Esophagus (tissue), 2 donors: ENCODE results near the gene CETP. TPM values are rescaled to one million over a fixed set of nuclear protein-coding genes. Genes with fewer than 3 reads are reported as not detected.

Experiments used
- H3K27ac ChIP-seq, 2 donors: one replicate each; pipeline ENCODE4 v1.5.1; 2013; ENCODE audit warnings: low read depth in 2 of 2, mild to moderate bottlenecking in 2 of 2, inconsistent platforms in 1 of 2, low read length in 1 of 2, moderate library complexity in 1 of 2
- H3K27me3 ChIP-seq, 2 donors: one replicate each; pipeline ENCODE4 v1.6.1; 2013; ENCODE audit warnings: low read length in 2 of 2, control low read depth in 1 of 2, mild to moderate bottlenecking in 1 of 2; ENCODE audit not compliant: insufficient read depth in 2 of 2, control insufficient read depth in 1 of 2
- H3K36me3 ChIP-seq, 2 donors: one replicate each; pipeline ENCODE4 v1.6.1; 2013; ENCODE audit warnings: low read length in 1 of 2; ENCODE audit not compliant: control insufficient read depth in 2 of 2, insufficient read depth in 2 of 2
- H3K4me1 ChIP-seq, 2 donors: one replicate each; pipeline ENCODE4 v1.6.1; 2013; ENCODE audit warnings: low read length in 1 of 2; ENCODE audit not compliant: control insufficient read depth in 2 of 2, insufficient read depth in 2 of 2
- H3K4me3 ChIP-seq, 2 donors: one replicate each; pipeline ENCODE4 v1.5.1; 2013; ENCODE audit warnings: low read length in 2 of 2, mild to moderate bottlenecking in 2 of 2, low read depth in 1 of 2, moderate library complexity in 1 of 2
- H3K9me3 ChIP-seq, 2 donors: one replicate each; pipeline ENCODE4 v1.6.1; 2013; ENCODE audit warnings: mild to moderate bottlenecking in 2 of 2, low read depth in 1 of 2, low read length in 1 of 2, moderate library complexity in 1 of 2; ENCODE audit not compliant: control insufficient read depth in 2 of 2, insufficient read depth in 1 of 2
- WGBS, 2 donors: extraction: QIAGEN DNeasy Blood & Tissue Kit; methylation state at CpG; one replicate each; pipeline ENCODE4 v1.1.7; 2013; 5-methylcytosine and 5-hydroxymethylcytosine counted together
- polyA plus RNA-seq, 2 donors: library from polyadenylated mRNA; stranded (reverse); fragments of 200-250 nt; gene quantifications; one replicate each; pipeline ENCODE4 v1.2.3, GENCODE V29; 2013
- donor health status: healthy with polysubstance abuse.
- donor health status: Bipolar disorder and iron deficiency.

CETP gene
- polyA plus RNA-seq, 2 donors, result 0.06 TPM; not detected in 1

- Histone ChIP-seq H3K36me3 (peaks cover 6 to 14% of the 10 kb centered on the region in 2 donors), H3K9me3 (no peaks in the 10 kb centered on the region), H3K27ac (no peak overlapping the region), H3K4me3 (no peak overlapping the region), H3K4me1 (no peaks in the 10 kb centered on the region), H3K27me3 (no peaks in the 10 kb centered on the region)
- 91 to 93% methylated on average over 5 of the region's 5 CpGs for WGBS, 2 donors
Measured at GRCh38 chr16:57032931-57033330, 71.2 kb downstream of the CETP start.

Other genes starting within 250 kb of the CETP start
- 10 to 100 TPM; 36.0 to 38.0 TPM for gene NUP93, start 231.8 kb upstream of the CETP start, polyA plus RNA-seq
- under 1 TPM; 0.04 to 0.06 TPM for gene SLC12A3, start 96.7 kb upstream of the CETP start, polyA plus RNA-seq
- 10 to 100 TPM; 25.6 to 45.4 TPM for gene HERPUD1, start 29.8 kb upstream of the CETP start, polyA plus RNA-seq
- 10 to 100 TPM; 11.3 to 21.7 TPM for gene NLRC5, start 27.6 kb downstream of the CETP start, polyA plus RNA-seq
- gene CPNE2, start 130.6 kb downstream of the CETP start, polyA plus RNA-seq, result 10 to 100 TPM; 18.3 to 24.5 TPM
- 10 to 100 TPM; 50.4 to 50.6 TPM for gene PSME3IP1, start 224.1 kb downstream of the CETP start, polyA plus RNA-seq
- gene RSPRY1, start 224.4 kb downstream of the CETP start, polyA plus RNA-seq, result 1 to 10 TPM; 7.5 to 9.8 TPM